ENCODE results near the gene SYT7. TPM values are rescaled to one million over a fixed set of nuclear protein-coding genes. Genes with fewer than 3 reads are reported as not detected.

Gene SYT7
- total and polyA plus RNA-seq, 2 of the 4 experiments (the other 2 are of a cell fraction) = under 0.01 to 0.19 TPM

DNA sequence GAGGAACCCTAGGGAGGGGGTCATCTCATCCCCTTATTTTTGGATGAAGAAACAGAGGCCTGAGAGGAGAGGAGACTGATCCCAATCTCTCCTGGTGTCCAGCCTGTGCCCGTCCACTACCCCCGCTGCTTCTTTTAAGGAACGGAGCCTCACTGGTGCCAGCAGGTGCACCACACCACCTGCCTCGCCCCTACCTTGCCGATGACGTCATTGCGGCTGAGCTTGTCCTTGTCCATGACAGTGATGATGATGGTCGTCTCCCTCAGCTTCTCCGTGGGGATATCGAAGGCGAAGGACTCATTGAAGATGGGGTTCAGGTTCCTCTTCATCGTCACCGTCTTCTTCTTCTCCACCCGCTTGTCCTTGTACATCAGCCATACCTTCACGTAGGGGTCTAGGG, 58.0 kb downstream of the SYT7 start:
- Histone ChIP-seq H3K36me3 (ENCODE audit: control insufficient read depth, insufficient read depth, low read length) (no peaks in the 10 kb centered on the region), H2AK9ac (replicated peaks; ENCODE audit: low read depth, low read length, poor library complexity) (no peak overlapping the region), H3K4me3 (ENCODE audit: insufficient read depth, low read depth, low read length) (no peak overlapping the region), H3K9me1 (ENCODE audit: insufficient read depth, low read length) (no peaks in the 10 kb centered on the region), H4K20me1 (ENCODE audit: insufficient read depth, low read length) (no peaks in the 10 kb centered on the region), H2BK20ac (ENCODE audit: low read depth, low read length) (no peak overlapping the region), H3K4me1 (ENCODE audit: control insufficient read depth, insufficient read depth, low read length) (no peaks in the 10 kb centered on the region), H3K4me2 (ENCODE audit: low read depth, low read length) (no peak overlapping the region), H3K79me1 (ENCODE audit: low read depth in 1 of 2, low read length in 2 of 2) (no peaks in the 10 kb centered on the region), H3K23ac (ENCODE audit: low read depth, low read length) (no peak overlapping the region), H3K9ac (ENCODE audit: low read depth, low read length) (no peak overlapping the region), H2AK5ac (ENCODE audit: low read depth, low read length) (no peak overlapping the region), H4K5ac (ENCODE audit: low read depth, low read length) (no peak overlapping the region), H3K9me3 (ENCODE audit: control insufficient read depth, insufficient read depth, low read length) (0 out of 2 replicates have a peak, but pooled peaks cover 2% of the 10 kb centered on the region), H3K18ac (ENCODE audit: low read depth, low read length) (no peak overlapping the region), H3K27me3 (ENCODE audit: control insufficient read depth, insufficient read depth, low read length) (peaks cover 64% of the 10 kb centered on the region), H4K91ac (ENCODE audit: insufficient read depth, low read depth, low read length) (no peak overlapping the region), H3K56ac (ENCODE audit: extremely low read depth, insufficient read depth, low read length) (no peak overlapping the region), H3K27ac (ENCODE audit: insufficient read depth, low read length) (no peak overlapping the region), H2BK15ac (ENCODE audit: low read depth, low read length) (no peak overlapping the region), H2BK5ac (ENCODE audit: low read depth, low read length, poor library complexity, severe bottlenecking) (no peak overlapping the region), H2BK120ac (ENCODE audit: low read depth, low read length) (no peak overlapping the region), H3K14ac (replicated peaks; ENCODE audit: low read depth, low read length) (no peak overlapping the region), H4K8ac (ENCODE audit: low read depth in 2 of 2, low read length in 2 of 2) (no peak overlapping the region), H2AFZ (replicated peaks; ENCODE audit: low read length, poor library complexity) (no peak overlapping the region), H3K4ac (ENCODE audit: low read depth, low read length) (no peak overlapping the region)
- intact Hi-C loops (cut with micrococcal nuclease) (no loop called here), dilution Hi-C loops (cut with HindIII; ENCODE audit: low sequenced_read_pairs, unreplicated experiment) (no loop called here), in situ Hi-C loops (cut with MboI; ENCODE audit: low sequenced_read_pairs) (no loop called here)
- no peak for DNase-seq
- WGBS, 2 experiments (ENCODE audit: extremely low coverage in 2 of 2, insufficient read length in 1 of 2) = 75% methylated on average over 4 of the region's 15 CpGs; no CpG with 5 or more reads in 1 of the 2 experiments
- no TSS peak for BruUV-seq (replicated peaks)
- ChIA-PET POLR2A (ENCODE audit: unreplicated experiment) (no interaction called here), CTCF (no interaction called here)
- no peak for ATAC-seq (ENCODE audit: low read depth)
- TF ChIP-seq MXI1 (IDR thresholded peaks at IDR 0.05; ENCODE audit: borderline replicate concordance, low read depth, low read length) (no peak), CEBPB (IDR thresholded peaks at IDR 0.05; ENCODE audit: low read depth, low read length) (no peak), POLR2A (IDR thresholded peaks at IDR 0.05; ENCODE audit: low read depth, low read length) (no peak), NFE2L2 (IDR thresholded peaks at IDR 0.05; ENCODE audit: low read depth, low read length) (no peak), FOS (IDR thresholded peaks at IDR 0.05; ENCODE audit: low read depth, low read length) (no peak), MAZ (IDR thresholded peaks at IDR 0.05; ENCODE audit: borderline replicate concordance, low read depth, low read length) (no peak)
- TF ChIP-seq, protein P1, sequence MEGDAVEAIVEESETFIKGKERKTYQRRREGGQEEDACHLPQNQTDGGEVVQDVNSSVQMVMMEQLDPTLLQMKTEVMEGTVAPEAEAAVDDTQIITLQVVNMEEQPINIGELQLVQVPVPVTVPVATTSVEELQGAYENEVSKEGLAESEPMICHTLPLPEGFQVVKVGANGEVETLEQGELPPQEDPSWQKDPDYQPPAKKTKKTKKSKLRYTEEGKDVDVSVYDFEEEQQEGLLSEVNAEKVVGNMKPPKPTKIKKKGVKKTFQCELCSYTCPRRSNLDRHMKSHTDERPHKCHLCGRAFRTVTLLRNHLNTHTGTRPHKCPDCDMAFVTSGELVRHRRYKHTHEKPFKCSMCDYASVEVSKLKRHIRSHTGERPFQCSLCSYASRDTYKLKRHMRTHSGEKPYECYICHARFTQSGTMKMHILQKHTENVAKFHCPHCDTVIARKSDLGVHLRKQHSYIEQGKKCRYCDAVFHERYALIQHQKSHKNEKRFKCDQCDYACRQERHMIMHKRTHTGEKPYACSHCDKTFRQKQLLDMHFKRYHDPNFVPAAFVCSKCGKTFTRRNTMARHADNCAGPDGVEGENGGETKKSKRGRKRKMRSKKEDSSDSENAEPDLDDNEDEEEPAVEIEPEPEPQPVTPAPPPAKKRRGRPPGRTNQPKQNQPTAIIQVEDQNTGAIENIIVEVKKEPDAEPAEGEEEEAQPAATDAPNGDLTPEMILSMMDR (conservative IDR thresholded peaks at IDR 0.05; ENCODE audit: low read depth, low read length) = no peak
- TF ChIP-seq, protein P2, sequence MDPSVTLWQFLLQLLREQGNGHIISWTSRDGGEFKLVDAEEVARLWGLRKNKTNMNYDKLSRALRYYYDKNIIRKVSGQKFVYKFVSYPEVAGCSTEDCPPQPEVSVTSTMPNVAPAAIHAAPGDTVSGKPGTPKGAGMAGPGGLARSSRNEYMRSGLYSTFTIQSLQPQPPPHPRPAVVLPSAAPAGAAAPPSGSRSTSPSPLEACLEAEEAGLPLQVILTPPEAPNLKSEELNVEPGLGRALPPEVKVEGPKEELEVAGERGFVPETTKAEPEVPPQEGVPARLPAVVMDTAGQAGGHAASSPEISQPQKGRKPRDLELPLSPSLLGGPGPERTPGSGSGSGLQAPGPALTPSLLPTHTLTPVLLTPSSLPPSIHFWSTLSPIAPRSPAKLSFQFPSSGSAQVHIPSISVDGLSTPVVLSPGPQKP (IDR thresholded peaks at IDR 0.05; ENCODE audit: borderline replicate concordance, low read depth, low read length) = no peak

Measured in IMR-90 (cell line).